Fibroblast of lung (primary cell): Measurements from ENCODE around the gene MYBPC1. TPM values are rescaled to one million over a fixed set of nuclear protein-coding genes. Genes with fewer than 3 reads are reported as not detected.

Source experiments
- DNase-seq, 2 donors: peaks; one replicate each; pipeline versions ENCODE4 v3.0.0 to v3.0.0-alpha.2; 2010; ENCODE audit warnings: low read depth in 2 of 2
- H2AFZ ChIP-seq: 2 replicates; pipeline ENCODE4 v1.5.1; 2012; ENCODE audit warnings: low read length, control low read depth, inconsistent platforms
- H3K27ac ChIP-seq: 2 replicates; pipeline ENCODE4 v1.5.1; 2011; ENCODE audit warnings: low read length, control low read depth; ENCODE audit not compliant: insufficient read depth
- H3K27me3 ChIP-seq: 2 replicates; pipeline ENCODE4 v1.5.1; 2011; ENCODE audit warnings: mild to moderate bottlenecking, low read length; ENCODE audit not compliant: control insufficient read depth, insufficient read depth
- H3K36me3 ChIP-seq: 2 replicates; pipeline ENCODE4 v1.5.1; 2011; ENCODE audit warnings: low read length; ENCODE audit not compliant: control insufficient read depth, insufficient read depth
- H3K4me1 ChIP-seq: 2 replicates; pipeline ENCODE4 v1.5.1; 2011; ENCODE audit warnings: low read length; ENCODE audit not compliant: control insufficient read depth, insufficient read depth; ENCODE audit errors: extremely low read depth
- H3K4me2 ChIP-seq: 2 replicates; pipeline ENCODE4 v1.5.1; 2011; ENCODE audit warnings: low read length, control low read depth; ENCODE audit not compliant: insufficient read depth; ENCODE audit errors: extremely low read depth
- H3K4me3 ChIP-seq, 4 experiments: fragments of 200-600 bp in 1 of 4; sonication (generic) in 1 of 4; replicated peaks in 1 of 4; 2 replicates each; pipeline ENCODE4 v1.5.1; 2011 to 2016; ENCODE audit warnings: low read length in 4 of 4, low read depth in 3 of 4, mild to moderate bottlenecking in 3 of 4, control low read depth in 2 of 4, inconsistent platforms in 1 of 4, mixed read lengths in 1 of 4; ENCODE audit not compliant: insufficient read depth in 1 of 4; ENCODE audit errors: control extremely low read depth in 1 of 4
- H3K79me2 ChIP-seq: 2 replicates; pipeline ENCODE4 v1.5.1; 2012; ENCODE audit warnings: mild to moderate bottlenecking, low read length, inconsistent platforms; ENCODE audit not compliant: control insufficient read depth, insufficient read depth
- H3K9ac ChIP-seq: 2 replicates; pipeline ENCODE4 v1.5.1; 2011; ENCODE audit warnings: mild to moderate bottlenecking, low read length, control low read depth; ENCODE audit not compliant: insufficient read depth
- H3K9me3 ChIP-seq: 2 replicates; pipeline ENCODE4 v1.5.1; 2012; ENCODE audit warnings: low read depth, low read length; ENCODE audit not compliant: control insufficient read depth, insufficient read depth
- H4K20me1 ChIP-seq: 2 replicates; pipeline ENCODE4 v1.5.1; 2011; ENCODE audit warnings: low read length; ENCODE audit not compliant: control insufficient read depth, insufficient read depth; ENCODE audit errors: extremely low read depth
- CTCF ChIP-seq, 2 donors: IDR thresholded peaks in 1 of 2; conservative IDR thresholded peaks in 1 of 2; 1 replicate in 1 of 2; 2 replicates in 1 of 2; pipeline ENCODE4 v1.5.1; 2011 to 2012; ENCODE audit warnings: low read length in 2 of 2, control low read depth in 1 of 2, inconsistent platforms in 1 of 2, low read depth in 1 of 2, mild to moderate bottlenecking in 1 of 2
- EZH2 ChIP-seq: IDR thresholded peaks from 2 replicates; pipeline ENCODE4 v1.5.1; 2012; ENCODE audit warnings: low read length, control low read depth, mild to moderate bottlenecking; ENCODE audit errors: missing control alignments
- polyA plus RNA-seq, 2 donors: library from polyadenylated mRNA; depleted of rRNA in 1 of 2; stranded (reverse) in 1 of 2; unstranded in 1 of 2; fragments of >200 nt; gene quantifications; 2 replicates each; pipeline ENCODE4 v1.2.1, GENCODE V29; 2011 to 2012; ENCODE audit warnings: missing spikeins in 1 of 2
- total RNA-seq: library from RNA; depleted of rRNA; stranded (reverse); fragments of >200 nt; gene quantifications from 2 replicates; pipeline ENCODE4 v1.2.1, GENCODE V29; 2014

The MYBPC1 gene
- total and polyA plus RNA-seq, 2 donors (not counting 1 experiment from before 2014, with no cell fraction given): not detected

GRCh38 chr12:101567918-101568317, 26.9 kb upstream of the MYBPC1 start:
- TF ChIP-seq CTCF (conservative IDR thresholded peaks at IDR 0.05 in 1 of 2, IDR thresholded peaks at IDR 0.05 in 1 of 2; ENCODE audit: low read depth in 1 of 2, low read length in 2 of 2): no peak
- TF ChIP-seq EZH2: no peak
- Histone ChIP-seq H3K79me2 (no peaks in the 10 kb centered on the region), H2AFZ (no peak overlapping the region), H3K9ac (no peak overlapping the region), H3K9me3 (no peaks in the 10 kb centered on the region), H3K4me3 (no peak overlapping the region), H3K4me1 (no peaks in the 10 kb centered on the region), H3K36me3 (no peaks in the 10 kb centered on the region), H3K27me3 (no peaks in the 10 kb centered on the region), H3K4me2 (no peak overlapping the region), H4K20me1 (no peaks in the 10 kb centered on the region), H3K27ac (no peak overlapping the region)
- no peak for DNase-seq

GRCh38 chr12:101570047-101570446, 24.7 kb upstream of the MYBPC1 start:
- H3K4me2 ChIP-seq: no peak overlapping the region

GRCh38 chr12:101571105-101571504, 23.7 kb upstream of the MYBPC1 start:
- TF ChIP-seq CTCF (conservative IDR thresholded peaks at IDR 0.05 in 1 of 2, IDR thresholded peaks at IDR 0.05 in 1 of 2; ENCODE audit: low read depth in 1 of 2, low read length in 2 of 2): no peak
- no peak for TF ChIP-seq EZH2
- H3K27ac ChIP-seq: no peak overlapping the region
- no peak overlapping the region for H3K9ac ChIP-seq
- no peaks in the 10 kb centered on the region for H3K36me3 ChIP-seq
- H3K4me1 ChIP-seq: no peaks in the 10 kb centered on the region
- no peaks in the 10 kb centered on the region for H3K27me3 ChIP-seq
- H4K20me1 ChIP-seq: no peaks in the 10 kb centered on the region
- no peak overlapping the region for H2AFZ ChIP-seq
- no peaks in the 10 kb centered on the region for H3K79me2 ChIP-seq
- H3K4me2 ChIP-seq: no peak overlapping the region
- H3K9me3 ChIP-seq: no peaks in the 10 kb centered on the region
- no peak for DNase-seq
- no peak overlapping the region for H3K4me3 ChIP-seq

More at GRCh38 chr12:101570047-101570446, 24.7 kb upstream of the MYBPC1 start:
- Histone ChIP-seq H3K9me3 (no peaks in the 10 kb centered on the region), H3K4me1 (no peaks in the 10 kb centered on the region), H3K27me3 (no peaks in the 10 kb centered on the region), H3K27ac (no peak overlapping the region), H3K36me3 (no peaks in the 10 kb centered on the region), H2AFZ (no peak overlapping the region), H3K79me2 (no peaks in the 10 kb centered on the region), H4K20me1 (no peaks in the 10 kb centered on the region), H3K4me3 (no peak overlapping the region), H3K9ac (no peak overlapping the region)
- DNase-seq: peak; percentile 58 to 62
- TF ChIP-seq CTCF (conservative IDR thresholded peaks at IDR 0.05 in 1 of 2, IDR thresholded peaks at IDR 0.05 in 1 of 2; ENCODE audit: low read depth in 1 of 2, low read length in 2 of 2) (peak; percentile 31 to 36), EZH2 (no peak)
